ENCODE data around the gene NFKBIE.

Gene NFKBIE

GRCh38 chr6:44238687-44239350 lies 26.5 kb downstream of the NFKBIE start:
- H3K4me1 ChIP-seq (ENCODE audit: control extremely low read depth in 1 of 4, control insufficient read depth in 4 of 4, insufficient read depth in 4 of 4, low read length in 3 of 4): peaks cover 0 to 29% (median 23%) of the 10 kb centered on the region in 4 experiments
- peaks cover 0 to 11% (median 0%) of the 10 kb centered on the region in 4 experiments for H3K36me3 ChIP-seq (ENCODE audit: control insufficient read depth in 4 of 4, insufficient read depth in 4 of 4, low read length in 3 of 4)
- H3K9me3 ChIP-seq (ENCODE audit: control extremely low read depth in 1 of 5, control insufficient read depth in 4 of 5, insufficient read depth in 2 of 5, low read depth in 1 of 5, low read length in 4 of 5): no peaks in the 10 kb centered on the region
- DNase-seq: no peak
- H3K27me3 ChIP-seq (replicated peaks in 2 of 5; ENCODE audit: control insufficient read depth in 4 of 5, insufficient read depth in 5 of 5, low read length in 4 of 5): no peaks in the 10 kb centered on the region
- 96% methylated on average over 7 of the region's 7 CpGs for WGBS (ENCODE audit: insufficient coverage)
- ChIA-PET CTCF (interaction anchor here (1.0 to 6.3 kb wide), 7 partner anchors 9 to 87 kb away, joined by 3 to 96 read pairs (median 3); partner anchors contain the start of gene SLC29A1), POLR2A (interaction anchor here (1.8 kb wide), 1 partner anchor 8 kb away, joined by 14 read pairs; the partner anchor contains the start of gene HSP90AB1)
- H3K4me3 ChIP-seq (ENCODE audit: control insufficient read depth in 1 of 7, extremely low read depth in 1 of 7, insufficient read depth in 4 of 7, low read depth in 2 of 7, low read length in 6 of 7): no peak overlapping the region
- H3K27ac ChIP-seq (ENCODE audit: insufficient read depth in 1 of 2, low read depth in 1 of 2, low read length in 2 of 2, poor library complexity in 1 of 2, severe bottlenecking in 2 of 2): no peak overlapping the region

- peak; percentile 64 to 87 (median 84) for DNase-seq
- Histone ChIP-seq H3K36me3 (ENCODE audit: control insufficient read depth in 4 of 4, insufficient read depth in 4 of 4, low read length in 3 of 4) (peaks cover 0 to 17% (median 0%) of the 10 kb centered on the region in 4 experiments), H3K4me3 (ENCODE audit: control insufficient read depth in 1 of 7, extremely low read depth in 1 of 7, insufficient read depth in 4 of 7, low read depth in 2 of 7, low read length in 6 of 7) (peak overlapping the region; percentile 39 to 82 (median 64)), H3K27me3 (replicated peaks in 2 of 5; ENCODE audit: control insufficient read depth in 4 of 5, insufficient read depth in 5 of 5, low read length in 4 of 5) (no peaks in the 10 kb centered on the region), H3K4me1 (ENCODE audit: control extremely low read depth in 1 of 4, control insufficient read depth in 4 of 4, insufficient read depth in 4 of 4, low read length in 3 of 4) (peaks cover 0 to 38% (median 32%) of the 10 kb centered on the region in 4 experiments), H3K9me3 (ENCODE audit: control extremely low read depth in 1 of 5, control insufficient read depth in 4 of 5, insufficient read depth in 2 of 5, low read depth in 1 of 5, low read length in 4 of 5) (no peaks in the 10 kb centered on the region), H3K27ac (ENCODE audit: insufficient read depth in 1 of 2, low read depth in 1 of 2, low read length in 2 of 2, poor library complexity in 1 of 2, severe bottlenecking in 2 of 2) (peak overlapping the region in 1 of 2 experiments; percentile 86)
- CTCF ChIA-PET: interaction anchor here (1.0 to 6.3 kb wide), 10 partner anchors 8 to 141 kb away, joined by 3 to 96 read pairs (median 4); partner anchors contain the start of gene SLC29A1
- 2% methylated on average over 39 of the region's 42 CpGs for WGBS (ENCODE audit: insufficient coverage)
- POLR2A ChIA-PET: interaction anchor here (0.6 to 1.8 kb wide), 4 partner anchors 8 to 143 kb away, joined by 3 to 14 read pairs (median 4); partner anchors contain the start of gene HSP90AB1
These were observed 27.4 kb downstream of the NFKBIE start for GRCh38 chr6:44237813-44238433.

- Histone ChIP-seq H3K9me3 (ENCODE audit: control extremely low read depth in 1 of 5, control insufficient read depth in 4 of 5, insufficient read depth in 2 of 5, low read depth in 1 of 5, low read length in 4 of 5) (no peaks in the 10 kb centered on the region), H3K27me3 (replicated peaks in 2 of 5; ENCODE audit: control insufficient read depth in 4 of 5, insufficient read depth in 5 of 5, low read length in 4 of 5) (no peaks in the 10 kb centered on the region), H3K4me1 (ENCODE audit: control extremely low read depth in 1 of 4, control insufficient read depth in 4 of 4, insufficient read depth in 4 of 4, low read length in 3 of 4) (peaks cover 0 to 42% (median 37%) of the 10 kb centered on the region in 4 experiments), H3K4me3 (ENCODE audit: control insufficient read depth in 1 of 7, extremely low read depth in 1 of 7, insufficient read depth in 4 of 7, low read depth in 2 of 7, low read length in 6 of 7) (peak overlapping the region; percentile 39 to 82 (median 64)), H3K36me3 (ENCODE audit: control insufficient read depth in 4 of 4, insufficient read depth in 4 of 4, low read length in 3 of 4) (peaks cover 0 to 24% (median under 1%) of the 10 kb centered on the region in 4 experiments), H3K27ac (ENCODE audit: insufficient read depth in 1 of 2, low read depth in 1 of 2, low read length in 2 of 2, poor library complexity in 1 of 2, severe bottlenecking in 2 of 2) (peak overlapping the region in 1 of 2 experiments; percentile 86)
- 37% methylated on average over 20 of the region's 22 CpGs for WGBS (ENCODE audit: insufficient coverage)
- peak; percentile 90 to 97 (median 95) for DNase-seq
- POLR2A ChIA-PET: interaction anchor here (0.6 to 1.8 kb wide), 4 partner anchors 8 to 143 kb away, joined by 3 to 14 read pairs (median 4); partner anchors contain the start of gene HSP90AB1
- CTCF ChIA-PET: interaction anchor here (0.6 to 6.3 kb wide), 13 partner anchors 8 to 141 kb away, joined by 3 to 96 read pairs (median 4); partner anchors contain the start of genes HSP90AB1 and SLC29A1
These were observed 28.1 kb downstream of the NFKBIE start for GRCh38 chr6:44237021-44237812.

GRCh38 chr6:44235891-44236516 lies 29.3 kb downstream of the NFKBIE start:
- CTCF ChIA-PET: interaction anchor here (0.8 to 6.3 kb wide), 13 partner anchors 9 to 137 kb away, joined by 3 to 96 read pairs (median 13); partner anchors contain the start of genes HSP90AB1 and SLC29A1
- H3K4me3 ChIP-seq (ENCODE audit: control insufficient read depth in 1 of 7, extremely low read depth in 1 of 7, insufficient read depth in 4 of 7, low read depth in 2 of 7, low read length in 6 of 7): no peak overlapping the region
- H3K27ac ChIP-seq (ENCODE audit: insufficient read depth in 1 of 2, low read depth in 1 of 2, low read length in 2 of 2, poor library complexity in 1 of 2, severe bottlenecking in 2 of 2): no peak overlapping the region
- POLR2A ChIA-PET: interaction anchor here (0.6 to 0.9 kb wide), 2 partner anchors 9 to 11 kb away, joined by 3 to 4 read pairs; partner anchors contain the start of gene HSP90AB1
- H3K4me1 ChIP-seq (ENCODE audit: control extremely low read depth in 1 of 4, control insufficient read depth in 4 of 4, insufficient read depth in 4 of 4, low read length in 3 of 4): peaks cover 0 to 42% (median 40%) of the 10 kb centered on the region in 4 experiments
- 100% methylated on average over 5 of the region's 6 CpGs for WGBS (ENCODE audit: insufficient coverage)
- H3K9me3 ChIP-seq (ENCODE audit: control extremely low read depth in 1 of 5, control insufficient read depth in 4 of 5, insufficient read depth in 2 of 5, low read depth in 1 of 5, low read length in 4 of 5): no peaks in the 10 kb centered on the region
- DNase-seq: no peak
- no peaks in the 10 kb centered on the region for H3K27me3 ChIP-seq (replicated peaks in 2 of 5; ENCODE audit: control insufficient read depth in 4 of 5, insufficient read depth in 5 of 5, low read length in 4 of 5)
- peaks cover 2 to 35% (median 6%) of the 10 kb centered on the region in 4 experiments for H3K36me3 ChIP-seq (ENCODE audit: control insufficient read depth in 4 of 4, insufficient read depth in 4 of 4, low read length in 3 of 4)

GRCh38 chr6:44235269-44235668 lies 30.1 kb downstream of the NFKBIE start:
- no peaks in the 10 kb centered on the region for H3K9me3 ChIP-seq (ENCODE audit: control extremely low read depth in 1 of 5, control insufficient read depth in 4 of 5, insufficient read depth in 2 of 5, low read depth in 1 of 5, low read length in 4 of 5)
- CTCF ChIA-PET: interaction anchor here (1.0 to 6.3 kb wide), 22 partner anchors 10 to 137 kb away, joined by 3 to 96 read pairs (median 6); partner anchors contain the start of genes HSP90AB1, MYMX and SLC29A1
- peaks cover 2 to 42% (median 13%) of the 10 kb centered on the region in 4 experiments for H3K36me3 ChIP-seq (ENCODE audit: control insufficient read depth in 4 of 4, insufficient read depth in 4 of 4, low read length in 3 of 4)
- H3K4me3 ChIP-seq (ENCODE audit: control insufficient read depth in 1 of 7, extremely low read depth in 1 of 7, insufficient read depth in 4 of 7, low read depth in 2 of 7, low read length in 6 of 7): no peak overlapping the region
- POLR2A ChIA-PET: no interaction called here
- H3K4me1 ChIP-seq (ENCODE audit: control extremely low read depth in 1 of 4, control insufficient read depth in 4 of 4, insufficient read depth in 4 of 4, low read length in 3 of 4): peaks cover 0 to 42% (median 40%) of the 10 kb centered on the region in 4 experiments
- WGBS (ENCODE audit: insufficient coverage): 94% methylated on average over 5 of the region's 6 CpGs
- H3K27ac ChIP-seq (ENCODE audit: insufficient read depth in 1 of 2, low read depth in 1 of 2, low read length in 2 of 2, poor library complexity in 1 of 2, severe bottlenecking in 2 of 2): no peak overlapping the region
- no peaks in the 10 kb centered on the region for H3K27me3 ChIP-seq (replicated peaks in 2 of 5; ENCODE audit: control insufficient read depth in 4 of 5, insufficient read depth in 5 of 5, low read length in 4 of 5)
- no peak for DNase-seq

Data from common myeloid progenitor, CD34-positive (primary cell).